ENCODE results near the gene GABPB1. TPM values are rescaled to one million over a fixed set of nuclear protein-coding genes. Genes with fewer than 3 reads are reported as not detected.

The GABPB1 gene
- total RNA-seq, 1 donor from 2014 or later, result 69.6 TPM

DNA sequence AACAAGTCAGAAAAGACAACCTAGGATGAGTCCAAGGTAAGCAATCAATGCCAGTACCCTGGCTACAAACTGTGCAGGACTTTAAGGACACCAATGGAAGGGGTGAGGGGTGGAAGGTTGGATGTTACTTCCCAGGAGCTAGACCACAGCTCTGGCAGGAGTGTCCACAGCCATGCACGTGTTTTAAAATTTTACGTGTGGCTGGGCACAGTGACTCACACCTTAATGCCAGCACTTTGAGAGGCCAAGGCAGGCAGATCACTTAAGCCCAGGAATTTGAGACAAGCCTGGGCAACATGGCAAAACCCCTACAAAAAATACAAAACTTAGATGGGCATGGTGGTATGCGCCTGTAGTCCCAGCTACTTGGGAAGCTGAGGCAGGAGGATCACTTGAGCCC is 74.7 kb downstream of the GABPB1 start:
- DNase-seq (ENCODE audit: low read depth in 2 of 2), result no peak

- peak in 1 of 2 donors; percentile 8 for DNase-seq (ENCODE audit: low read depth in 2 of 2)
These were observed 76.5 kb downstream of the GABPB1 start for GRCh38 chr15:50278496-50278895.

- no peak for DNase-seq (ENCODE audit: low read depth in 2 of 2)
These were observed 77.6 kb downstream of the GABPB1 start for GRCh38 chr15:50277370-50277769.

DNA sequence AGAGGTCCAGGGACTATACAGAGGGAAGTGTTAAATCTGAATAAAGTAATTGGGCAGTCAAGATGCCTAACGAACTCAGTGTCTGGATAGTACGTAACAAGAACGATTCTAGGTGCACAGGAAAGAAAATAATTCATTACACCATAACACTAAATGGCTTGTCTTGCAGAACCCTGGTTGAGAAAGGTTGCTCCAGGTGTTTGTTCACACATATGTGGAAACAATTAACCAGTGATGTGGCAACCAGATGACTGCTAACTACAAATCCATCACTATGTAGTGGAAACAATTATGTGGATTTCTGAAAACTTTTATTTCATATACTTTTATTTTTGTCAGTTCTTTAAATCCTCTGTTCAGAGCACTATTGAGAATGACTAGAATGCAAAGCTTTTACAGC is 79.1 kb downstream of the GABPB1 start:
- no peak for DNase-seq (ENCODE audit: low read depth in 2 of 2)

GRCh38 chr15:50275091-50275490 is 79.9 kb downstream of the GABPB1 start:
- DNase-seq (ENCODE audit: low read depth in 2 of 2), result no peak

- DNase-seq (ENCODE audit: low read depth in 2 of 2), result no peak
These were observed 87.4 kb downstream of the GABPB1 start for GRCh38 chr15:50267577-50267976.

DNA sequence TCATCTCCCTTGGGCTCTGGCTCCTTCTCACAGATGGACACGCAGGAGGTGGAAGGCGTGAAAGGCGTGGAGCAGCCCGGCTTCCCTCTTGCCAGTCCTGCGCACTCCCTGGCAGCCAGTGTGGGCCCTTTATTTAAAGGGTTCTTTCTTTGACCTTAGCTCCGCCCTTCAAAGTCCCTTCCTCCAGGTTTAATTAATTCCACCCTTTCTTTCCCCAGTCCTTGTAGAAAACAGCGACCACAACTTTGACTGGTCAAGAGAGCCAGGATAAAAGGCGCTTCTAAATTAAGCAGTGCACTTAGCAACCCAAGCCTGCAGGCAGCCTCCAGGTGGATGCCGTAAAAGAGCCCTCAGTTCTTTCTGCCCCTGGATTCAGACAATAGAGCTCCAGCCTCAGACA is 89.4 kb downstream of the GABPB1 start, which contains the start of gene HDC:
Gene HDC, minus strand, starts transcription at position 107 of the 400 bp plus-strand sequence. Its CDS starts 103 bp downstream, at position 4.
- no peak for DNase-seq (ENCODE audit: low read depth in 2 of 2)

DNA sequence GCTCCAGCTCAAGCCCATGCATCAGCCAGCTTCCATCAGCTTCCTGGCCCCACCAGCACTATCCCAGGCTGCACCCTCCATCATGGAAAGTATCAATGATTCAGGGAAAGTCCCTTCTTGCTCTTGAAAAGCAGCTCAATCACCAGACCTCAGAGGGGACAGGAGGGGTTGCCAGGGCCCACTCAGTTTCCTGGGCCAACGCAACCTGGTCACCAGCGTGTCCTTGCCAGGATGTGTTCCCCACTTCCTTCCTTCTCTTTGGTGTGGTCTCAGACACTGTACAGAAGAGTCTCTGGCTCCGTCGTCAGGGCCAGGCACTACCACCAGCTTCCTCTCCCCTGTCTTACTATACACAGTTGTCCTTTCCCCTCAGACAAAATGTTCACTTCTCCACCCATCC is 92.5 kb downstream of the GABPB1 start:
- DNase-seq (ENCODE audit: low read depth in 2 of 2), result no peak

- DNase-seq (ENCODE audit: low read depth in 2 of 2), result no peak
These were observed 93.0 kb downstream of the GABPB1 start for GRCh38 chr15:50261981-50262380.

DNA sequence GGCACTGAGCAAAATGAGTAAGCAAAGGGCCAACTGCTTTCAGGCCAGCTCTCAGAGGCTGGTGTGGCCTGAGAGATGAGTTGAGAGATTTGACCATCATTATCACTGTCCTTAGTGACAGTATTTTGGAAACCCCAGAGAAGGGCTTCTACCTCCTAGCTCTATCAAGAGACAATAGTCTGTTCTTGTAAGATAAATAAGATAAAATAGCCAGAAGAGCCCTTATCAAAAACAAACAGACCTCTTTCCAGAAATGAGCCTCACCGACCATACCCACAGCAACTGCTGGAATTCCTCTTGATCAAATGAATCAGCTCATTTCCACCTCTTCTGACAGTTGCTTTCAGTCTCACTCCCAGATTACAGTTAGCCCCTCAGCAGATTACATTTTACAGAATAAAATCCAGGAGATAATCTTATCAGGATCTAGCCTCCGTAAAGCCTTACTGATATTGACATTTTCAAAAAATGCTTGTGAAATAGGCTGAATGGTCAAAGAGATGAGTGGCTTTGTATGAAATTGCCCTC is 94.0 kb downstream of the GABPB1 start:
- no peak for DNase-seq (ENCODE audit: low read depth in 2 of 2)

DNA sequence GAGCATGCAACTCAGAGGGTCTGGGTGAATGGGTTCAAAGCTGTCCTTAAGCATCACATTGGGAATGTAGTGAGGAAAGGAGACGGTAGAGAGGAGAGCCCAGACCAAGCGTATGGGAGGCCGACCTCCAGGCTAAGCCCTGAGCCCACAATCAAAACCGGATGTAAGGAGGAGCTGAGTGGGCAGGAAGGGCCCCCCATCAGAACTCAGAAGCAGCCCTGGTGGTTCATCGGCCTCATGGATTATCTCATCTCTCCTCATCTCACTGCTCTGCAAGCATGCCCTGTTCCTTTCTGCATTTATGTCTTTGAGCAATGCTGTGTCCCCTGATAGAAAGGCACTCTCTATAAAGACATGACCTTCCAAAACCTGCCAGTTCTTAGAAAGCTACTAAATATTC is 95.7 kb downstream of the GABPB1 start:
- DNase-seq (ENCODE audit: low read depth in 2 of 2), result no peak

GRCh38 chr15:50257924-50258323 is 97.1 kb downstream of the GABPB1 start:
- DNase-seq (ENCODE audit: low read depth in 2 of 2), result peak in 1 of 2 donors; percentile 9

DNA sequence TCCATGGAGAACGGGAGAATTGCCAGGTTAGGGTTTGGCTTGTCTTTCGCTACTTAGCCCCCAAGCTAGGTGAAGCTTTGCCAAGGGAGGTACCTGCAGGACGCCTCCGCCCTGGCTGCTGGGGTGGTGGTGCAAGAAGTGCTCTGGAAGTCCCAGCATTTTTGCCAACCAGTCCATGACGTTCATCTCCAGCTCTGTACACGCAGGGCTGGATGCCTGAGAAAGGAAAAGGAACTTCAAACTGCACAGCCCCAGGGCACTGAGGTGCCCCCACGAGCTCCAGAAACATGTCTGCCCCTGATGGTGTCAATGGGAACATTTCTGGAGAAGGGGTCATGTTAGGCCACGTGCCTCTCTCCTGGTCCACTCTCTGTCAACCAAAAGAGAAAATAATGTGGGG is 97.7 kb downstream of the GABPB1 start:
- DNase-seq (ENCODE audit: low read depth in 2 of 2), result no peak

GRCh38 chr15:50256188-50257041 is 98.6 kb downstream of the GABPB1 start:
- DNase-seq (ENCODE audit: low read depth in 2 of 2), result peak in 1 of 2 donors; percentile 7

GRCh38 chr15:50252556-50252955 is 102.4 kb downstream of the GABPB1 start:
- no peak for DNase-seq (ENCODE audit: low read depth in 2 of 2)

GRCh38 chr15:50251638-50252182 is 103.3 kb downstream of the GABPB1 start:
- DNase-seq (ENCODE audit: low read depth in 2 of 2), result no peak

DNA sequence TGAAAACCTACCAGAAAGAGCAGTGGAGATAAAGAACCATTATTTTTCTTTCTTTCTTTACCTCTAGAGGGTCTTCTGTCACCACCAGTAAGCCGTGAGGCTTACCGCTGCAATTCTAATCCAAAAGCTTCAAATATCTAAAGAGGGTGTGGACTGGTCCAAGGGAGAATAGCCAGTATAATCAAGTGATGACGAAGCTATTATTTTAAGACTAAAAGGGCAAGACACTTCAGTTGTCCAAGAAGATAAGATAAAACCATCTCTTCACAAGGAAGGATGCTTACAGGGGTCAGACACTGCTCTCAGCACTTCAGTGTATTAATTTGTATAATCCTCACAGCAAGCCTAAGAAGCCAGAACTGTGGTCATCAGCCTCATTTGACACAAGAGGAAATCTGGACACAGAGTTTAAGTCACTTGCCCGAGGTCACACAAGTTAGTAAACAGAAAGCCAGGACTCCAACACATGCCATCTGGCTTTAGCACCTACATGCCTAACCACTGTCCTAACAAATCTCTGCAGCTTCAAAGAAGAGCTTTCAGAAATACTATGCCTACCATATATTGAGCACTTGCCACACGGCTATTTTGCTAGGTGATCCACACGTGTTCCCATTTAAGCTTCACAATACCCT is 104.1 kb downstream of the GABPB1 start:
- DNase-seq (ENCODE audit: low read depth in 2 of 2), result no peak

- no peak for DNase-seq (ENCODE audit: low read depth in 2 of 2)
These were observed 105.3 kb downstream of the GABPB1 start for GRCh38 chr15:50249704-50250103.

GRCh38 chr15:50248994-50249582 is 105.9 kb downstream of the GABPB1 start:
- no peak for DNase-seq (ENCODE audit: low read depth in 2 of 2)

- peak in 1 of 2 donors; percentile 39 for DNase-seq (ENCODE audit: low read depth in 2 of 2)
These were observed 107.0 kb downstream of the GABPB1 start for GRCh38 chr15:50247819-50248655.

DNA sequence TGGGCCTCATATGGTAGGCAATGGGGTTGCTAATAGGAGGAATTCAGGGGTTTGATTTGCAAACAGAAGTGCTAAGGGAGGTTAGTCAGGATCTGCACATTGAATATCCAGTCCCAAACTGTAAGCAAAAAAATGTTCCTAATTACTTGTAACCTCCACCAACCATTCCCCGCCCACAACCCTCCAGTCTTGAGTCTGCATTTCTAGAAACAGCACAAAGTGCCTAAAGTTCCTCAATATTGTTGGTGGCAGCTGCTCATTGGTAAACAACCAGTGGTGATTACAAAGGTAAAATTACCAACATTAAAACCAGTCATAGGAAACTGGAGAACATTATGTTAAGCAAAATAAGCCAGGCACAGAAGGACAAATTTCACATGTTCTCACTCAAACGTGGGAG is 108.4 kb downstream of the GABPB1 start:
- DNase-seq (ENCODE audit: low read depth in 2 of 2), result no peak
